GM21381 (cell line): Measurements from ENCODE around the gene FLT3.
"Not testable (repeated sequence)": the region's sequence is repeated elsewhere in the genome, so short reads cannot be mapped to it uniquely, and the experiment has no call there.

ENCODE experiments used
- ATAC-seq: cut with Tn5 transposase; IDR thresholded peaks from one replicate; pipeline ENCODE4 v1.9.1; 2021; ENCODE audit warnings: mild to moderate bottlenecking, moderate library complexity; ENCODE audit not compliant: unreplicated experiment

Gene FLT3

GRCh38 chr13:27975564-27976361 lies 124.6 kb downstream of the FLT3 start:
- ATAC-seq: no peak

- ATAC-seq: no peak
Observed at GRCh38 chr13:27973961-27974662, 126.3 kb downstream of the FLT3 start.

- no peak for ATAC-seq
Observed at GRCh38 chr13:27973291-27973690, 127.1 kb downstream of the FLT3 start.

GRCh38 chr13:27972478-27972820 lies 127.9 kb downstream of the FLT3 start:
- no peak for ATAC-seq

- no peak for ATAC-seq
Observed at GRCh38 chr13:27971776-27972477, 128.4 kb downstream of the FLT3 start.

GRCh38 chr13:27971236-27971645 lies 129.1 kb downstream of the FLT3 start:
- no peak for ATAC-seq

GRCh38 chr13:27970382-27971235 lies 129.8 kb downstream of the FLT3 start:
- no peak for ATAC-seq

- ATAC-seq: no peak
Observed at GRCh38 chr13:27969866-27970229, 130.5 kb downstream of the FLT3 start.

- ATAC-seq: no peak
Observed at GRCh38 chr13:27969082-27969865, 131.1 kb downstream of the FLT3 start, which contains the start of gene CDX2. TSS of gene CDX2 (minus strand) at chr13:27969315. CDS start at chr13:27969006, 309 bp downstream.

GRCh38 chr13:27968316-27969081 lies 131.9 kb downstream of the FLT3 start:
- no peak for ATAC-seq

- ATAC-seq: no peak
Observed at GRCh38 chr13:27967736-27968315, 132.6 kb downstream of the FLT3 start.

- ATAC-seq: no peak
Observed at GRCh38 chr13:27967203-27967735, 133.1 kb downstream of the FLT3 start.

GRCh38 chr13:27966641-27967202 lies 133.7 kb downstream of the FLT3 start:
- no peak for ATAC-seq

- no peak for ATAC-seq
Observed at GRCh38 chr13:27965740-27966640, 134.4 kb downstream of the FLT3 start.

- no peak for ATAC-seq
Observed at GRCh38 chr13:27965343-27965739, 135.0 kb downstream of the FLT3 start.

- ATAC-seq: no peak
Observed at GRCh38 chr13:27964741-27965323, 135.5 kb downstream of the FLT3 start.

- ATAC-seq: not testable (repeated sequence)
Observed at GRCh38 chr13:27964206-27964605, 136.2 kb downstream of the FLT3 start.
